HG02642 (cell line): Measurements from ENCODE around the gene RMND5A.

Experiments used
- ATAC-seq: cut with Tn5 transposase; IDR thresholded peaks from one replicate; pipeline ENCODE4 v1.9.1; 2021; ENCODE audit warnings: mild to moderate bottlenecking; ENCODE audit not compliant: unreplicated experiment, poor library complexity

RMND5A gene

GRCh38 chr2:86822668-86823345, 102.7 kb downstream of the RMND5A start:
- no peak for ATAC-seq

- no peak for ATAC-seq
Observed at GRCh38 chr2:86825036-86825692, 105.1 kb downstream of the RMND5A start.

- no peak for ATAC-seq
Observed at GRCh38 chr2:86825693-86826381, 105.7 kb downstream of the RMND5A start.

GRCh38 chr2:86826951-86827350, 106.9 kb downstream of the RMND5A start:
- no peak for ATAC-seq
